Lower lobe of right lung (tissue), 2 donors: Measurements from ENCODE around the gene ERLIN1. TPM values are rescaled to one million over a fixed set of nuclear protein-coding genes. Genes with fewer than 3 reads are reported as not detected.

Source experiments
- ATAC-seq, 2 donors: fragments of 200-7000 bp; cut with Tn5 transposase; one replicate each; pipeline ENCODE4 v1.9.1; 2020 to 2022; ENCODE audit warnings: mild to moderate bottlenecking in 2 of 2, moderate library complexity in 2 of 2
- DNase-seq: peaks from one replicate; pipeline ENCODE4 v3.0.0-alpha.2; 2020
- H3K27ac ChIP-seq: fragments of 200-600 bp; one replicate; pipeline ENCODE4 v1.8.0; 2022
- H3K27me3 ChIP-seq: fragments of 200-600 bp; one replicate; pipeline ENCODE4 v1.8.0; 2022; ENCODE audit warnings: low read depth
- H3K36me3 ChIP-seq: fragments of 200-600 bp; one replicate; pipeline ENCODE4 v1.8.0; 2022; ENCODE audit warnings: mild to moderate bottlenecking
- H3K4me1 ChIP-seq: fragments of 200-600 bp; one replicate; pipeline ENCODE4 v1.8.0; 2022
- H3K4me3 ChIP-seq: fragments of 200-600 bp; one replicate; pipeline ENCODE4 v1.8.0; 2022; ENCODE audit warnings: mild to moderate bottlenecking
- H3K9me3 ChIP-seq: fragments of 200-600 bp; one replicate; pipeline ENCODE4 v1.8.0; 2022
- CTCF ChIP-seq: fragments of 200-600 bp; IDR thresholded peaks from one replicate; pipeline ENCODE4 v1.8.0; 2022; ENCODE audit warnings: antibody characterized with exemption, mild to moderate bottlenecking
- intact Hi-C: fragments of 100-400 bp; cut with DNase I; formaldehyde crosslinking; loops from one replicate; pipeline ENCODE4 v1.11.0; 2022
- total RNA-seq: library from RNA; stranded (reverse); fragmentation: NEBNext Ultra II Directional; extraction: Animal tissue kit (Norgen Biotek cat#: 25700); gene quantifications from one replicate; pipeline ENCODE4 v1.2.1, GENCODE V29; 2021
- donor health status: DM: no; HTN: yes; CAD: no; lungs with severe emphysema.

Gene ERLIN1
- total RNA-seq, 1 donor from 2014 or later: 31.9 TPM

DNA sequence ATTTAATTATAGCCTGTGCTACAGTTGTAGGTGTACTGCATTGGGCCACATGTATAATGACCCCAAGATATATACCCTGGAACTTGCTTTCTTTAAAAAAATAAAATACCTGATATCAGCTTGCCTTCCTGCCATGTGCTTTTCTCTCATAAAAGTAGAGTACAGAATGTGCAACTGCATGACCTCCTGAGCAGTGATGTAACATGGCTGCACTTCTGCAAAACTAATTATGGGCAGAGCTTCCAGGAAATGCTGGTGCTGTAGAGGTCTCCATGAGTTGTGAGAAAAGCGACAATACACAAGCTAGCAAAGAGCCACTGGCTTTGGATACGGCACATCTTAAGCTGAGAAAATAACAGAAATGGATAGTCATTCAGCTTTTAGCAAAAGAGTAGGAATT lies 6.5 kb upstream of the ERLIN1 start:
- intact Hi-C loops: no loop called here
- Histone ChIP-seq H3K4me1 (no peaks in the 10 kb centered on the region), H3K27me3 (no peaks in the 10 kb centered on the region), H3K9me3 (no peaks in the 10 kb centered on the region), H3K4me3 (no peak overlapping the region), H3K36me3 (peaks cover 75% of the 10 kb centered on the region), H3K27ac (no peak overlapping the region)
- ATAC-seq: peak; percentile 62 to 70
- DNase-seq: no peak
- no peak for TF ChIP-seq CTCF

DNA sequence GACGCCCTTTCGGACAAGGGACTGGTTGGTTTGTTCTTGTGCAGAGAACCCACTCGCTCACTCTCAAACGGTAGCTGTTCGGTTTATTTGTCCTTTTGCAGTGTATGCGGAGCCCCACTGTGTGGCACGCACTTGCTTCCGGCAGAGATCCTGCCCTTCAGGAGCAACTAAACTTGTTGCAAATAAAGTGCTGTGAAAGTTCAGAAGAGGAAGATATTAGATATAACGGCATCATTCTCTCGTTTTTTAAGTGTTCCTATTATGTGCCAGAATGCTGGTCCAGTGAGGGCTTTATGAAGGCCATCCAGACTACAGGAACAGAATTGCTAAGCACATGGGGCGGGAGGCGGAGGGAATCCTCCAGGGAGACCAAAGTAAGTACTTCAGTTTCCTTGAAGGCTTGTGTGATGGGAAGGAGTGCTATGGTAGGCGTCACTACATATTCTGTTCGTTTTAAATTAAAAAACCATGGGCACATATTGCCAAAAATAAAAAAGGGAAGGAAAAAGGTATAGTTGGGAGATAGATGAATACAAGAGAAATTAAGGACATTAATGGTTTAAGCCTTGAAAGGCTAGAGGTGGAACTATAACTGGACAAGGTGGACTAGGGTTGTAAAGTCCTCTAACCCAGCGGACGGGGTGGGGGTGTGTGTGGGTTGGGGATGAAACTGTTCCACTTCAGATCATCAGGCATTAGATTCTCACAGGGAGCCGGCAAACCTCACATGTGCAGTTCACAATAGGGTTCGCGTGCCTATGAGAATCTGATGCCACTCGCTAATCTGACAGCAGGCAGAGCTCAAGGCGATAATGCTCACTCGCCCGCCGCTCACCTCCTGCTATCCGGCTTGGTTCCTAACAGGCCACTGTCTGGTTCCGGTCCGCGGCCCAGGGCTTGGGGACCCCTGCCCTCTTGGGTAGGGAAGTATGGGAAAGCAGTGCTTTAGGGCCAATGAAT lies 704 bp upstream of the ERLIN1 start:
- Histone ChIP-seq H3K4me3 (peak overlapping the region; percentile 92), H3K9me3 (no peaks in the 10 kb centered on the region), H3K27ac (peak overlapping the region; percentile 88), H3K27me3 (no peaks in the 10 kb centered on the region), H3K4me1 (peaks cover 27% of the 10 kb centered on the region), H3K36me3 (peaks cover 37% of the 10 kb centered on the region)
- peak; percentile 56 for DNase-seq
- intact Hi-C loops: no loop called here
- peak; percentile 58 to 70 for ATAC-seq
- no peak for TF ChIP-seq CTCF

- ATAC-seq (no peak), DNase-seq (no peak)
- H3K27ac ChIP-seq: peak overlapping the region; percentile 88
- no peaks in the 10 kb centered on the region for H3K27me3 ChIP-seq
- intact Hi-C loops: no loop called here
- peaks cover 20% of the 10 kb centered on the region for H3K36me3 ChIP-seq
- peaks cover 27% of the 10 kb centered on the region for H3K4me1 ChIP-seq
- H3K4me3 ChIP-seq: peak overlapping the region; percentile 92
- H3K9me3 ChIP-seq: no peaks in the 10 kb centered on the region
- no peak for TF ChIP-seq CTCF
These were observed 989 bp downstream of the ERLIN1 start for GRCh38 chr10:100184840-100185239.

DNA sequence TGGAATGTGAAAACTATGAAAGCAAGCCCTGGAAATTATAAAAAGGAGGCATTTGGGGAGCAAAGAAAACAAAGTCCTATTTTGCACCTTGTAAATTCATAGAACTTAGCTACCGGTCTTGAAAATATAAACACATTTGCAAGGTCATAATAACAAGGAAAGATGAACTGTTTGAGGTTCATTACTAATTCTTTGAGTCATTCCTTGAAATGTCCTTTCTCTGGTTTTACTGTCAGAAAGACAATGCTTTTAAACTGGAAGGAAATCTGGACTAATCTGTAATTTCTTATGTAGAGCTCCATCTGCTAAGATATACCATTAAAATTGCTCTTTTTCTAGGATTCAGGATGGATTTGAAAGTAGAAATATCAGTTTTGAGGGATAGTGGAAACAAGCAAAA lies 1.4 kb downstream of the ERLIN1 start:
- Histone ChIP-seq H3K4me1 (peaks cover 31% of the 10 kb centered on the region), H3K36me3 (peaks cover 18% of the 10 kb centered on the region), H3K27ac (peak overlapping the region; percentile 88), H3K4me3 (peak overlapping the region; percentile 92), H3K27me3 (no peaks in the 10 kb centered on the region), H3K9me3 (no peaks in the 10 kb centered on the region)
- DNase-seq (no peak), ATAC-seq (no peak)
- TF ChIP-seq CTCF: no peak
- intact Hi-C loops: no loop called here

- Histone ChIP-seq H3K36me3 (peaks cover 18% of the 10 kb centered on the region), H3K4me3 (no peak overlapping the region), H3K4me1 (peaks cover 34% of the 10 kb centered on the region), H3K9me3 (no peaks in the 10 kb centered on the region), H3K27ac (no peak overlapping the region), H3K27me3 (no peaks in the 10 kb centered on the region)
- no peak for TF ChIP-seq CTCF
- ATAC-seq: peak in 1 of 2 donors; percentile 8
- no peak for DNase-seq
- intact Hi-C loops: no loop called here
These were observed 2.3 kb downstream of the ERLIN1 start for GRCh38 chr10:100183481-100183880.
